B cell (primary cell): ENCODE data around the gene VPS33B. TPM values are rescaled to one million over a fixed set of nuclear protein-coding genes. Genes with fewer than 3 reads are reported as not detected.

ENCODE experiments used
- ATAC-seq: fragments of 200-7000 bp; cut with Tn5 transposase; one replicate; pipeline ENCODE4 v1.10.0; 2021; ENCODE audit warnings: low read depth, mild to moderate bottlenecking, moderate number of reproducible peaks, moderate library complexity
- CTCF ChIA-PET: fragments of 350-600 bp; sonication (Branson Sonifier 250); formaldehyde crosslinking; loops from one replicate; lab custom pipeline; 2021; ENCODE audit warnings: antibody characterized with exemption, inconsistent platforms; lab: Charles Lee
- POLR2A ChIA-PET: fragments of 350-600 bp; sonication (Branson Sonifier 250); formaldehyde crosslinking; loops from one replicate; lab custom pipeline; 2021; ENCODE audit warnings: antibody characterized with exemption; lab: Charles Lee
- DNase-seq: peaks from one replicate; pipeline ENCODE4 v3.0.0; 2013
- H2AFZ ChIP-seq: 2 replicates; pipeline ENCODE4 v1.6.1; 2012; ENCODE audit warnings: mild to moderate bottlenecking, low read depth, low read length; ENCODE audit not compliant: insufficient read depth, poor library complexity, severe bottlenecking
- H3K27ac ChIP-seq, 2 donors: 1 replicate in 1 of 2; 2 replicates in 1 of 2; pipeline ENCODE4 v1.5.1; 2012 to 2013; ENCODE audit warnings: low read length in 2 of 2, mild to moderate bottlenecking in 2 of 2, moderate library complexity in 1 of 2
- H3K27me3 ChIP-seq, 4 experiments: fragments of 200-600 bp in 1 of 4; sonication (generic) in 1 of 4; replicated peaks in 1 of 4; 1 replicate in 2 of 4; 2 replicates in 2 of 4; pipeline versions ENCODE4 v1.6.1 to v1.7.0; 2013 to 2016; ENCODE audit warnings: low read length in 3 of 4, mild to moderate bottlenecking in 2 of 4, mixed read lengths in 1 of 4, moderate library complexity in 1 of 4; ENCODE audit not compliant: insufficient read depth in 4 of 4, control insufficient read depth in 3 of 4; ENCODE audit errors: control extremely low read depth in 1 of 4
- H3K36me3 ChIP-seq, 2 experiments: replicated peaks in 1 of 2; 1 replicate in 1 of 2; 2 replicates in 1 of 2; pipeline versions ENCODE4 v1.6.1 to v1.7.1; 2013; ENCODE audit warnings: low read length in 1 of 2; ENCODE audit not compliant: insufficient read depth in 2 of 2, control insufficient read depth in 1 of 2; ENCODE audit errors: control extremely low read depth in 1 of 2, extremely low read depth in 1 of 2
- H3K4me1 ChIP-seq, 2 donors: fragments of 200-600 bp in 1 of 2; sonication (generic) in 1 of 2; 1 replicate in 1 of 2; 2 replicates in 1 of 2; pipeline versions ENCODE4 v1.5.1 to v1.6.1; 2013 to 2017; ENCODE audit warnings: low read length in 2 of 2; ENCODE audit not compliant: control insufficient read depth in 2 of 2, insufficient read depth in 2 of 2
- H3K4me2 ChIP-seq: replicated peaks from 2 replicates; pipeline ENCODE3; 2012; ENCODE audit warnings: mild to moderate bottlenecking, low read depth, low read length; ENCODE audit not compliant: poor library complexity, severe bottlenecking
- H3K4me3 ChIP-seq, 5 experiments: fragments of 200-600 bp in 1 of 5; sonication (generic) in 1 of 5; 1 replicate in 3 of 5; 2 replicates in 2 of 5; pipeline versions ENCODE4 v1.5.1 to v1.7.0; 2011 to 2016; ENCODE audit warnings: low read length in 4 of 5, mild to moderate bottlenecking in 4 of 5, low read depth in 2 of 5, control low read depth in 1 of 5, moderate library complexity in 1 of 5; ENCODE audit not compliant: insufficient read depth in 1 of 5; ENCODE audit errors: control extremely low read depth in 1 of 5, extremely low read depth in 1 of 5
- H3K79me2 ChIP-seq: fragments of 200-600 bp; sonication (generic); one replicate; pipeline ENCODE4 v1.6.0; 2016; ENCODE audit warnings: low read length; ENCODE audit not compliant: control insufficient read depth, insufficient read depth
- H3K9ac ChIP-seq: fragments of 200-600 bp; sonication (generic); 2 replicates; pipeline ENCODE4 v1.6.1; 2017; ENCODE audit warnings: mild to moderate bottlenecking, low read length, moderate library complexity
- H3K9me3 ChIP-seq, 3 donors: one replicate each; pipeline versions ENCODE4 v1.6.1 to v1.7.1; 2013; ENCODE audit warnings: low read length in 2 of 3; ENCODE audit not compliant: control insufficient read depth in 2 of 3, insufficient read depth in 1 of 3; ENCODE audit errors: control extremely low read depth in 1 of 3
- H4K20me1 ChIP-seq: 2 replicates; pipeline ENCODE4 v1.6.0; 2012; ENCODE audit warnings: mild to moderate bottlenecking, low read length; ENCODE audit not compliant: insufficient read depth, control insufficient read depth, poor library complexity, severe bottlenecking
- H3K27ac Mint-ChIP-seq: one replicate; pipeline ENCODE4 v1.8.0; 2021; ENCODE audit warnings: mixed read lengths
- H3K27me3 Mint-ChIP-seq: one replicate; pipeline ENCODE4 v1.8.0; 2021; ENCODE audit warnings: mixed read lengths
- H3K4me1 Mint-ChIP-seq: one replicate; pipeline ENCODE4 v1.8.0; 2021; ENCODE audit warnings: mixed read lengths
- H3K4me3 Mint-ChIP-seq: one replicate; pipeline ENCODE4 v1.8.0; 2021; ENCODE audit warnings: mixed read lengths
- H3K9me3 Mint-ChIP-seq: one replicate; pipeline ENCODE4 v1.8.0; 2022; ENCODE audit warnings: mixed read lengths; ENCODE audit not compliant: insufficient read depth
- CTCF ChIP-seq: fragments of 200-600 bp; IDR thresholded peaks from one replicate; pipeline ENCODE4 v1.8.0; 2022; ENCODE audit warnings: antibody characterized with exemption, mild to moderate bottlenecking
- EZH2 ChIP-seq: IDR thresholded peaks from 2 replicates; pipeline ENCODE4 v1.6.1; 2012; ENCODE audit warnings: borderline replicate concordance, low read depth, mild to moderate bottlenecking, moderate library complexity, low read length; ENCODE audit not compliant: insufficient read depth, poor library complexity, severe bottlenecking
- WGBS: methylation state at CpG from one replicate; pipeline ENCODE4 v1.1.5; 2013; ENCODE audit warnings: missing lambda C conversion rate; ENCODE audit not compliant: insufficient coverage; 5-methylcytosine and 5-hydroxymethylcytosine counted together
- intact Hi-C: fragments of 100-400 bp; cut with micrococcal nuclease; formaldehyde crosslinking; loops from one replicate; pipeline ENCODE4 v1.10.0; 2022
- polyA plus RNA-seq: library from polyadenylated mRNA; depleted of rRNA; stranded (reverse); fragments of >200 nt; gene quantifications from 2 replicates; pipeline ENCODE4 v1.2.3, GENCODE V29; 2012
- total RNA-seq, 2 donors: library from RNA; stranded (reverse); fragments of 120-200 nt in 1 of 2; gene quantifications; 1 replicate in 1 of 2; 2 replicates in 1 of 2; pipeline versions ENCODE4 v1.2.3 to v1.2.4, GENCODE V29; 2013 to 2022

The VPS33B gene
- total and polyA plus RNA-seq, 2 donors (not counting 1 experiment from before 2014, with no cell fraction given): 17.4 to 30.0 TPM

GRCh38 chr15:91061230-91061629 lies 38.8 kb upstream of the VPS33B start:
- Histone ChIP-seq H3K4me3 (no peak overlapping the region), H3K9me3 (peaks cover 0 to 8% (median 4%) of the 10 kb centered on the region in 3 donors), H4K20me1 (no peaks in the 10 kb centered on the region), H2AFZ (no peak overlapping the region), H3K9ac (no peak overlapping the region), H3K79me2 (no peaks in the 10 kb centered on the region), H3K36me3 (no peaks in the 10 kb centered on the region), H3K4me2 (no peak overlapping the region), H3K27me3 (peaks cover 0 to 16% (median 8%) of the 10 kb centered on the region in 4 experiments), H3K4me1 (peaks cover 0 to under 1% of the 10 kb centered on the region in 2 donors), H3K27ac (no peak overlapping the region)
- DNase-seq (no peak), ATAC-seq (no peak)
- peaks cover 46% of the 10 kb centered on the region for H3K27me3 Mint-ChIP-seq
- H3K4me3 Mint-ChIP-seq: no peak overlapping the region
- no CpG with 5 or more reads among the region's 2 CpGs for WGBS
- intact Hi-C loops: no loop called here
- POLR2A ChIA-PET: no interaction called here
- TF ChIP-seq CTCF: no peak
- TF ChIP-seq EZH2: no peak
- no peaks in the 10 kb centered on the region for H3K4me1 Mint-ChIP-seq
- H3K27ac Mint-ChIP-seq: no peak overlapping the region
- CTCF ChIA-PET: no interaction called here
- H3K9me3 Mint-ChIP-seq: peaks cover 6% of the 10 kb centered on the region

GRCh38 chr15:91055548-91056331 lies 33.3 kb upstream of the VPS33B start:
- 18% methylated on average over 7 of the region's 11 CpGs for WGBS
- ATAC-seq: peak; percentile 33

More at GRCh38 chr15:91055548-91056331, 33.3 kb upstream of the VPS33B start:
- Histone ChIP-seq H2AFZ (peak overlapping the region; percentile 18), H3K4me3 (no peak overlapping the region), H3K4me1 (peaks cover 5% of the 10 kb centered on the region in 2 donors), H3K9me3 (no peaks in the 10 kb centered on the region), H3K79me2 (no peaks in the 10 kb centered on the region), H4K20me1 (no peaks in the 10 kb centered on the region), H3K9ac (no peak overlapping the region), H3K4me2 (peak overlapping the region; percentile 7), H3K36me3 (no peaks in the 10 kb centered on the region), H3K27me3 (peaks cover 0 to 28% (median 19%) of the 10 kb centered on the region in 4 experiments), H3K27ac (no peak overlapping the region)
- ChIA-PET POLR2A (no interaction called here), CTCF (interaction anchor here (0.5 to 2.7 kb wide), 7 partner anchors 15 to 1088 kb away, joined by 3 to 34 read pairs (median 5); no protein-coding TSS in a partner anchor)
- TF ChIP-seq EZH2: no peak
- TF ChIP-seq CTCF: peak; percentile 62
- Mint-ChIP-seq H3K9me3 (no peaks in the 10 kb centered on the region), H3K27ac (no peak overlapping the region), H3K27me3 (peaks cover 75% of the 10 kb centered on the region), H3K4me1 (no peaks in the 10 kb centered on the region), H3K4me3 (no peak overlapping the region)
- intact Hi-C loops: loop anchor here (5.0 kb wide), 1 partner anchor 167 kb away; no protein-coding TSS in a partner anchor
- peak; percentile 41 for DNase-seq
